Parathyroid adenoma (tissue), 2 donors: ENCODE results near the gene ALOX12B.

ENCODE experiments used
- H2AFZ ChIP-seq: fragments of 300-600 bp; sonication (generic); one replicate; pipeline ENCODE4 v1.7.0; 2017; ENCODE audit warnings: antibody characterized with exemption, mild to moderate bottlenecking
- H3K27ac ChIP-seq: fragments of 300-600 bp; sonication (generic); one replicate; pipeline ENCODE4 v1.7.0; 2017
- H3K27me3 ChIP-seq: fragments of 300-600 bp; sonication (generic); one replicate; pipeline ENCODE4 v1.7.0; 2017; ENCODE audit warnings: low read length; ENCODE audit not compliant: control insufficient read depth, insufficient read depth
- H3K36me3 ChIP-seq: fragments of 300-600 bp; sonication (generic); one replicate; pipeline ENCODE4 v1.7.0; 2017; ENCODE audit warnings: low read length; ENCODE audit not compliant: control insufficient read depth, insufficient read depth
- H3K4me1 ChIP-seq: fragments of 300-600 bp; sonication (generic); one replicate; pipeline ENCODE4 v1.7.0; 2017; ENCODE audit warnings: control low read depth
- H3K4me2 ChIP-seq: fragments of 300-600 bp; sonication (generic); one replicate; pipeline ENCODE4 v1.7.0; 2017; ENCODE audit warnings: low read length
- H3K4me3 ChIP-seq: fragments of 300-600 bp; sonication (generic); one replicate; pipeline ENCODE4 v1.7.0; 2017; ENCODE audit warnings: low read depth, low read length
- H3K79me2 ChIP-seq: fragments of 300-600 bp; sonication (generic); one replicate; pipeline ENCODE4 v1.7.0; 2017; ENCODE audit warnings: control low read depth
- H3K9ac ChIP-seq: fragments of 300-600 bp; sonication (generic); one replicate; pipeline ENCODE4 v1.7.0; 2017; ENCODE audit warnings: mild to moderate bottlenecking
- H3K9me3 ChIP-seq: fragments of 300-600 bp; sonication (generic); one replicate; pipeline ENCODE4 v1.7.0; 2017; ENCODE audit warnings: low read length; ENCODE audit not compliant: control insufficient read depth
- TF ChIP-seq, protein P1 (sequence below): fragments of 300-600 bp; sonication (generic); IDR thresholded peaks from one replicate; pipeline ENCODE4 v1.7.0; 2017; ENCODE audit warnings: antibody characterized with exemption, mild to moderate bottlenecking
- donor health status: primary hyperparathyroidism.

Gene ALOX12B

DNA sequence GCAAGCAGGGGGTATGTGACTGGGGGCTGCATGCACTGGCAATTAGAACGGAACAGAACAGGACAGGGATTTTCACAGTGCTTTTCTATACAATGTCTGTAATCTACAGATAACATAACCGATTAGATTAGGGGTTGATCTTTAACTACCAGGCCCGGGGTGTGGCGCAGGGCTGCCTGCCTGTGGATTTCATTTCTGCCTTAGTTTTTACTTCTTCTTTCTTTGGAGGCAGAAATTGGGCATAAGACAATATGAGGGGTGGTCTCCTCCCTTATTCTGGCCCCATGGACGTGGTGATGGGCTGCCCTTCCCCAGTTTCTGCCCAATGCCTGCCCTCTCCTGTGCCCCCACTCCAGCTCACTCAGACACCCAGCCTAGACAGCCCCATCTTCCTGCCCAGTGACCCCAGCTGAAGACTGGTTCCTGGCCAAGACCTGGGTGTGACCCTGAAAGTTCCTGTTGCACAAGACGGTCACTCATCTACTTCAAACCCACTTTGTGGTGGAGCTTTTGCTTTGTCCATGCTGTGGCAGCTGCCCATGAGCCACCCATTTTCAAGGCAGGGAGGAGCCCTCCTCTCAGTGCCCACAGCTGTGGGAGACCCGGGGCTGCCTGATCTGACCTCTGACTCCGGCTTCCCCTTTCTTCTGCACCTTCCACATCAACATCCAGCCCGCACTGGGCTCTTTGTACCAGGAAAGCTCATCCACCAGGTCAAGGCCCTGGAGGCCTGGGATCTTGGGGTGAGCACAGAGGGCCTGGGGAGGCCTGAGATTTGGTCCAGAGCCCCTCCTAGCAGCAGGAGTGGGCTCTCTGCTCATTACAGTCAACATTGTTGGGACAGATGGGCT is 18.6 kb downstream of the ALOX12B start:
- no peaks in the 10 kb centered on the region for H3K79me2 ChIP-seq
- H3K36me3 ChIP-seq = no peaks in the 10 kb centered on the region
- no peaks in the 10 kb centered on the region for H3K9me3 ChIP-seq
- H3K9ac ChIP-seq = no peak overlapping the region
- no peak overlapping the region for H2AFZ ChIP-seq
- H3K4me3 ChIP-seq = no peak overlapping the region
- TF ChIP-seq, protein P1, sequence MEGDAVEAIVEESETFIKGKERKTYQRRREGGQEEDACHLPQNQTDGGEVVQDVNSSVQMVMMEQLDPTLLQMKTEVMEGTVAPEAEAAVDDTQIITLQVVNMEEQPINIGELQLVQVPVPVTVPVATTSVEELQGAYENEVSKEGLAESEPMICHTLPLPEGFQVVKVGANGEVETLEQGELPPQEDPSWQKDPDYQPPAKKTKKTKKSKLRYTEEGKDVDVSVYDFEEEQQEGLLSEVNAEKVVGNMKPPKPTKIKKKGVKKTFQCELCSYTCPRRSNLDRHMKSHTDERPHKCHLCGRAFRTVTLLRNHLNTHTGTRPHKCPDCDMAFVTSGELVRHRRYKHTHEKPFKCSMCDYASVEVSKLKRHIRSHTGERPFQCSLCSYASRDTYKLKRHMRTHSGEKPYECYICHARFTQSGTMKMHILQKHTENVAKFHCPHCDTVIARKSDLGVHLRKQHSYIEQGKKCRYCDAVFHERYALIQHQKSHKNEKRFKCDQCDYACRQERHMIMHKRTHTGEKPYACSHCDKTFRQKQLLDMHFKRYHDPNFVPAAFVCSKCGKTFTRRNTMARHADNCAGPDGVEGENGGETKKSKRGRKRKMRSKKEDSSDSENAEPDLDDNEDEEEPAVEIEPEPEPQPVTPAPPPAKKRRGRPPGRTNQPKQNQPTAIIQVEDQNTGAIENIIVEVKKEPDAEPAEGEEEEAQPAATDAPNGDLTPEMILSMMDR = no peak
- H3K27ac ChIP-seq = no peak overlapping the region
- H3K4me1 ChIP-seq = peaks cover 4% of the 10 kb centered on the region
- no peak overlapping the region for H3K4me2 ChIP-seq
- H3K27me3 ChIP-seq = no peaks in the 10 kb centered on the region

DNA sequence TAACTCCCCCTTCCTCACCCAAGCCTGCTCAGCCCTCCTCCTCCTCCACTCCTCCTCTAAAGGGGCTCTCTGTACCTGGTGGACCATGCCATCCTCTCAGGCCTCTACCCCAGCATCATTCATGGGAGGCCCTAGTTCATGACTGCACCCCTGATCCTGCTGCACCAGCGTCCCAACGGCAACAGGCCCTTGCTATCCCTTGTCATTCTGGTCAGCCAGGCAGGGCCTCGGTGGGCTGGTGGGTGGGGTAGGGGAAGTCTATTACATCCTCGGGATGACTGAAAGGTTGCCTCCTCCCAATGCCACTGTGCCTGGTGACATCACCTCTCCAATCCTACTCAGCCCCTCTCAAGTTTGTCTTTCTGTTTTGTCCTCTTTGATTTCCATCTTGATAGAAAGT is 19.7 kb downstream of the ALOX12B start:
- H3K4me2 ChIP-seq = no peak overlapping the region
- no peak overlapping the region for H3K27ac ChIP-seq
- H3K36me3 ChIP-seq = no peaks in the 10 kb centered on the region
- peaks cover 3% of the 10 kb centered on the region for H3K4me1 ChIP-seq
- no peak overlapping the region for H3K9ac ChIP-seq
- no peaks in the 10 kb centered on the region for H3K9me3 ChIP-seq
- H3K4me3 ChIP-seq = no peak overlapping the region
- H2AFZ ChIP-seq = no peak overlapping the region
- no peaks in the 10 kb centered on the region for H3K79me2 ChIP-seq
- no peaks in the 10 kb centered on the region for H3K27me3 ChIP-seq
- TF ChIP-seq, protein P1 = no peak

DNA sequence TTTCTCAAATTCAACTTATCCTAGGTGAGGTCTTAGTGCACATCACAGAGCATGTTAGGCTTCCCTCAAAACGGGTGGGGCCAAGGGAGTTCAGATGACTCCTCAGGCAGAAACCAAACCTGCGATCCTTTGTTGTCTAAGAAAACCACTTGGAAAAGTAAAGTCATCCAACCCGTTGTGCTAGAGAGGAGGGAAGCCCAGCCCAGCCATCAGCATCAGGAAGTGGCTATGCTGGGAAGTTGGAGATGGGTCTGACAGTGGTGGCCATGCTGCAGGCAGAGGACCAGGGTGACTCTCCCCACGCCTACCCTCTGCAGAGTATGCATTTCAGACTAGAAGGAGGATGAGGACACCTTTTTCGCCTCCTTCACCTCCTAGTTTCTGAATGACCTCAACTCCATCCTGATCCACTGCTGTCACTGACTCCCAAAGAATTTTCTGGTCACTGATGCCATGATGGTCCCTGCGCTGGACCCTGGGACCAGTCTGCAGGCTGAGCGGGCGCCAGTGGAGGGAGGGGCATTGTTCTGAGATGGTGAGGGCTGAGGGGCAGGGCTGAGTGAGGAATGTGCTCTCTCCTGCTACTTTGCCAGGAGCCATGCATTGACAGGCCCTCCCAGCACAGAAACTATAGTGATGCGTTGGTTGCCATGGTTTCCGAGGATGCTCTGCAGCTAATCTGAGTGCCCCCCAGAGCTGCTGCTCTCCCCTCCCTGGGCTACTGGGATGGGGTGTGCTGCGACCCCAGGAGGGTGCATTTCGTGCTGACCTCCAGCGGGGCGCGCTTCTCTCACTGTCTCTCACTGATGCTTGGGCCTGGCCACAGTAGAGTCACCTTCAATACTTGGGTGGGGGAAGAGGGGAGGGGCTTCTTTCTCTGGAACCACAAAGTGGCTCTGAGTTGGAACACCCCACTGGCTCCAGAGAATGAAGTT is 20.4 kb downstream of the ALOX12B start:
- TF ChIP-seq, protein P1 = no peak
- Histone ChIP-seq H3K27me3 (no peaks in the 10 kb centered on the region), H3K4me2 (no peak overlapping the region)

DNA sequence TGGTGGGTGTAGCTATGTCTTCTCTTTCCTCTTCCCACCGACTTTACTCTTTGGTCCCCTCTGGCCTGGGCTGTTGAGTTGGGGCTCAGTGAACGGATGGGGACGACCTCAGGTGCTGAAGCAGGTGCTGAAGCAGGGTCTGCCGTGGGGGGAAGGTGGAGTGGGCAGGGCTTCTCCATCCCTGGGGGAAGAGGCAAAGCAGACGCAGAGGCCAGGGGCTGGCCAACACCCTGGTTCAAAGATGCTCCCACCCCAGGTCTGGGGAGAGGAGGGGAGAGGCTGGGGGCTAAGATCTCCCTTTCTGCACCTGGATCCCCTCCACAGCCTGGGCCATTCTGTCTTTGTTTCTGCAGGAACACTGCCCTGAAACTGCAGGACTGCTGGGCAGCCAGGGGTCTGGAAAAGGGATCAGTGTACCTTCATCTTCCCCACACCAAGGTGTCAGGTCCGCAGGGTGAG is 22.9 kb downstream of the ALOX12B start:
- Histone ChIP-seq H3K4me1 (peaks cover 7% of the 10 kb centered on the region), H3K36me3 (no peaks in the 10 kb centered on the region), H2AFZ (no peak overlapping the region), H3K9me3 (no peaks in the 10 kb centered on the region), H3K4me2 (no peak overlapping the region), H3K4me3 (no peak overlapping the region), H3K27ac (no peak overlapping the region), H3K79me2 (no peaks in the 10 kb centered on the region), H3K27me3 (no peaks in the 10 kb centered on the region), H3K9ac (no peak overlapping the region)
- TF ChIP-seq, protein P1 = no peak

More for the DNA sequence above, 20.4 kb downstream of the ALOX12B start:
- no peaks in the 10 kb centered on the region for H3K9me3 ChIP-seq
- H3K36me3 ChIP-seq = no peaks in the 10 kb centered on the region
- no peak overlapping the region for H3K27ac ChIP-seq
- no peak overlapping the region for H2AFZ ChIP-seq
- H3K4me1 ChIP-seq = peaks cover 7% of the 10 kb centered on the region
- no peak overlapping the region for H3K4me3 ChIP-seq
- no peaks in the 10 kb centered on the region for H3K79me2 ChIP-seq
- no peak overlapping the region for H3K9ac ChIP-seq
